OCI-LY7 (cell line): ENCODE data around the gene PGAP3. TPM values are rescaled to one million over a fixed set of nuclear protein-coding genes. Genes with fewer than 3 reads are reported as not detected.

ENCODE experiments used
- BruUV-seq: library from RNA; stranded (reverse); fragments of 400-500 nt; replicated peaks from 2 replicates; lab custom pipeline; 2021; lab: Mats Ljungman, UMichigan
- CTCF ChIA-PET: fragments of 300-600 bp; sonication (Branson Sonifier 250); formaldehyde crosslinking; loops from one replicate; lab custom pipeline; 2022; ENCODE audit warnings: antibody characterized with exemption; ENCODE audit not compliant: unreplicated experiment; lab: Charles Lee
- POLR2A ChIA-PET: fragments of 300-600 bp; sonication (Branson Sonifier 250); formaldehyde crosslinking; loops from one replicate; lab custom pipeline; 2022; ENCODE audit warnings: antibody characterized with exemption; lab: Charles Lee
- DNase-seq: peaks from one replicate; pipeline ENCODE4 v3.0.0-alpha.2; 2015; ENCODE audit warnings: low spot score
- H2AFZ ChIP-seq: fragments of 200-600 bp; sonication (generic), shearing (Covaris generic); 2 replicates; pipeline ENCODE4 v1.6.1; 2014; ENCODE audit warnings: mild to moderate bottlenecking, antibody characterized with exemption, low read length, moderate library complexity
- H3K27ac ChIP-seq: fragments of 200-600 bp; sonication (generic); 2 replicates; pipeline ENCODE4 v1.5.1; 2014; ENCODE audit warnings: mixed run types, low read depth, mild to moderate bottlenecking, moderate library complexity, low read length, inconsistent platforms; ENCODE audit not compliant: poor library complexity, severe bottlenecking
- H3K36me3 ChIP-seq: fragments of 200-600 bp; sonication (generic); 2 replicates; pipeline ENCODE4 v1.6.1; 2014; ENCODE audit warnings: mild to moderate bottlenecking, antibody characterized with exemption, low read length, moderate library complexity, mixed read lengths; ENCODE audit not compliant: insufficient read depth
- H3K4me1 ChIP-seq: fragments of 200-600 bp; sonication (generic); 2 replicates; pipeline ENCODE4 v1.5.1; 2014; ENCODE audit warnings: mild to moderate bottlenecking, low read length; ENCODE audit not compliant: insufficient read depth, poor library complexity, severe bottlenecking
- H3K4me2 ChIP-seq: fragments of 200-600 bp; sonication (generic); 2 replicates; pipeline ENCODE4 v1.6.1; 2014; ENCODE audit warnings: mild to moderate bottlenecking, low read length
- H3K4me3 ChIP-seq: fragments of 200-600 bp; sonication (generic); 2 replicates; pipeline ENCODE4 v1.5.1; 2014; ENCODE audit warnings: mild to moderate bottlenecking, low read depth, low read length; ENCODE audit not compliant: poor library complexity, severe bottlenecking
- H3K79me2 ChIP-seq: fragments of 200-600 bp; sonication (generic); 2 replicates; pipeline ENCODE4 v1.6.1; 2016; ENCODE audit warnings: low read depth, mild to moderate bottlenecking, low read length, moderate library complexity, mixed read lengths; ENCODE audit not compliant: insufficient read depth
- H3K9me2 ChIP-seq: fragments of 200-600 bp; sonication (generic); 2 replicates; pipeline ENCODE4 v1.6.1; 2016; ENCODE audit warnings: mild to moderate bottlenecking, low read length, mixed read lengths; ENCODE audit not compliant: insufficient read depth
- H3K9me3 ChIP-seq: fragments of 200-600 bp; sonication (generic); 2 replicates; pipeline ENCODE4 v1.6.1; 2014; ENCODE audit warnings: mild to moderate bottlenecking, mixed run types, low read length, mixed read lengths
- H4K20me1 ChIP-seq: fragments of 200-600 bp; sonication (generic); 2 replicates; pipeline ENCODE4 v1.6.1; 2014; ENCODE audit warnings: mild to moderate bottlenecking, antibody characterized with exemption, low read length, moderate library complexity, mixed read lengths; ENCODE audit not compliant: insufficient read depth
- CTCF ChIP-seq: fragments of 200-600 bp; sonication (generic); conservative IDR thresholded peaks from 2 replicates; pipeline ENCODE4 v1.5.1; 2014; ENCODE audit warnings: mild to moderate bottlenecking, antibody characterized with exemption, low read length, moderate library complexity, mixed read lengths
- EZH2phosphoT487 ChIP-seq: fragments of 200-600 bp; sonication (generic); IDR thresholded peaks from 2 replicates; pipeline ENCODE4 v1.6.1; 2018; ENCODE audit warnings: low read depth, borderline replicate concordance, mild to moderate bottlenecking, mixed run types, antibody characterized with exemption, low read length, moderate library complexity, mixed read lengths
- intact Hi-C: fragments of 100-400 bp; cut with micrococcal nuclease; formaldehyde crosslinking; loops from one replicate; pipeline ENCODE4 v1.10.0; 2022; ENCODE audit not compliant: unreplicated experiment
- total RNA-seq, 2 experiments: library from RNA; depleted of rRNA in 1 of 2; stranded (reverse); fragments of >200 nt in 1 of 2; shearing (Covaris generic) in 1 of 2; gene quantifications; 2 replicates each; pipeline ENCODE4 v1.2.3, GENCODE V29; 2014 to 2022

PGAP3 gene
- total RNA-seq, 2 experiments from 2014 or later: 8.7 to 9.2 TPM

GRCh38 chr17:39627712-39628516 is 59.9 kb downstream of the PGAP3 start:
- intact Hi-C loops: no loop called here
- Histone ChIP-seq H3K79me2 (no peaks in the 10 kb centered on the region), H2AFZ (no peak overlapping the region), H3K9me3 (no peaks in the 10 kb centered on the region), H4K20me1 (no peaks in the 10 kb centered on the region), H3K9me2 (no peaks in the 10 kb centered on the region), H3K27ac (no peak overlapping the region), H3K36me3 (no peaks in the 10 kb centered on the region), H3K4me3 (no peak overlapping the region), H3K4me1 (peaks cover 22% of the 10 kb centered on the region), H3K4me2 (no peak overlapping the region)
- ChIA-PET POLR2A (interaction anchor here (0.6 to 1.5 kb wide), 2 partner anchors 10 to 393 kb away, joined by 3 to 6 read pairs; no protein-coding TSS in a partner anchor), CTCF (interaction anchor here (0.6 to 0.7 kb wide), 2 partner anchors 43 to 228 kb away, joined by 5 to 6 read pairs; no protein-coding TSS in a partner anchor)
- TF ChIP-seq EZH2phosphoT487 (no peak), CTCF (no peak)
- BruUV-seq: no TSS peak
- DNase-seq: no peak

GRCh38 chr17:39627047-39627711 is 60.7 kb downstream of the PGAP3 start:
- H3K36me3 ChIP-seq: no peaks in the 10 kb centered on the region
- no peak for TF ChIP-seq EZH2phosphoT487
- no peak overlapping the region for H3K27ac ChIP-seq
- intact Hi-C loops: no loop called here
- BruUV-seq: no TSS peak
- no peak for DNase-seq
- no peak overlapping the region for H2AFZ ChIP-seq
- H4K20me1 ChIP-seq: no peaks in the 10 kb centered on the region
- H3K4me1 ChIP-seq: peaks cover 25% of the 10 kb centered on the region
- CTCF ChIA-PET: no interaction called here
- POLR2A ChIA-PET: no interaction called here
- no peaks in the 10 kb centered on the region for H3K9me2 ChIP-seq
- H3K79me2 ChIP-seq: no peaks in the 10 kb centered on the region
- H3K4me3 ChIP-seq: no peak overlapping the region
- no peak overlapping the region for H3K4me2 ChIP-seq
- no peaks in the 10 kb centered on the region for H3K9me3 ChIP-seq

GRCh38 chr17:39626171-39627046 is 61.4 kb downstream of the PGAP3 start, which contains the start of gene PPP1R1B:
PPP1R1B (plus strand) TSS chr17:39626952; CDS start chr17:39627393, 441 bp downstream.
- POLR2A ChIA-PET: no interaction called here
- Histone ChIP-seq H4K20me1 (no peaks in the 10 kb centered on the region), H3K79me2 (no peaks in the 10 kb centered on the region), H3K36me3 (no peaks in the 10 kb centered on the region; the same call in 1 of the 2 replicates), H3K9me2 (no peaks in the 10 kb centered on the region), H3K27ac (no peak within 1 kb of the TSS), H3K4me3 (no peak within 1 kb of the TSS), H2AFZ (no peak within 1 kb of the TSS), H3K4me1 (peaks cover 23% of the 10 kb centered on the region), H3K4me2 (no peak within 1 kb of the TSS), H3K9me3 (no peaks in the 10 kb centered on the region)
- CTCF ChIA-PET: no interaction called here
- intact Hi-C loops: no loop called here
- no peak for DNase-seq
- BruUV-seq: no TSS peak
- no peak for TF ChIP-seq CTCF
- no peak for TF ChIP-seq EZH2phosphoT487
